Measurements from ENCODE around the gene SNRK.

SNRK gene

DNA sequence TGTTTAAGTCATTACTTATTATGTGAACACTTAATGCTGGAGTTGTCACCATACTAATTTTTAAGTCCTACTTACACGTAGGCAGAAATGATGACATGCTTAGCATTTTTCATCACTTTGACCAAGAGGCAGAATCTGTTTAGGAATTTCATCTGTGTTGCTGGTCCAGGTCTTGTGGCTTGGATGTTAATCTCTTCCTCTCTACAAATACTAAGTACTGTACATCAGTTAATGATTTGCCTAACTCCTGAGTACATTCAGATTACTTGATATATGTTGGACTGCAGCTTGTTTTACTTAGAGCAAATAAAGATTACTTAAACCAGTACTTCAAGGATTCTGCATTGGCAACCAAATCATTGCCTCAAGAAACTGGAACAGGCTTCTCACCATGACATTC lies 8.6 kb downstream of the SNRK start:
- H3K4me2 ChIP-seq (ENCODE audit: low read length) = no peak overlapping the region

DNA sequence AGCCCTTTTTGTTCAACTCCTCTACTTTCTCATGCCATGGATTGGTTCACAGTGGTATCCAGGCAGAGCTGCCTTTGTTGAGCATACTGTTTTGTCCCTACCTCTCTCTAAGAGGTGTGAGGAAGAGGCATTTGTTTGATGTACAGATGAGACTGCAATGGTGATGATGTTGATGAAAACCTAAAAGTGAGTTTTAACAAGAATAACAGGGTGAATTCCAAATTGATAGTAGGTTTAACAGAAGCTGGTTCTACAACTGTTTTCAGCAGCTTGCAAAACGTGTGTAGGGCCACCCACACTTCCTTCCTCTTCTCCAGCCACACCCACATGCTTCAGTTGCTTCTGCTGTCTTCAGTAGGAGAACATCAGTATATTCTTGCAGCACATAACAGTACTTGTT lies 10.2 kb downstream of the SNRK start:
- Histone ChIP-seq H3K27me3 (ENCODE audit: low read depth, low read length) (no peaks in the 10 kb centered on the region), H3K9me3 (ENCODE audit: insufficient read depth, low read length) (no peaks in the 10 kb centered on the region), H3K4me3 (ENCODE audit: low read length) (no peak overlapping the region), H3K79me2 (ENCODE audit: low read length) (peaks cover 68% of the 10 kb centered on the region), H3K27ac (ENCODE audit: low read length) (no peak overlapping the region), H3K4me1 (ENCODE audit: low read length) (peaks cover 6% of the 10 kb centered on the region), H3K4me2 (ENCODE audit: low read length) (peak overlapping the region; percentile 38), H3K36me3 (replicated peaks; ENCODE audit: low read depth, low read length) (no peaks in the 10 kb centered on the region), H3K9ac (ENCODE audit: low read length) (no peak overlapping the region), H2AFZ (ENCODE audit: low read depth, low read length) (no peak overlapping the region), H4K20me1 (ENCODE audit: insufficient read depth, low read length) (peaks cover 44% of the 10 kb centered on the region)
- TF ChIP-seq, protein P1, sequence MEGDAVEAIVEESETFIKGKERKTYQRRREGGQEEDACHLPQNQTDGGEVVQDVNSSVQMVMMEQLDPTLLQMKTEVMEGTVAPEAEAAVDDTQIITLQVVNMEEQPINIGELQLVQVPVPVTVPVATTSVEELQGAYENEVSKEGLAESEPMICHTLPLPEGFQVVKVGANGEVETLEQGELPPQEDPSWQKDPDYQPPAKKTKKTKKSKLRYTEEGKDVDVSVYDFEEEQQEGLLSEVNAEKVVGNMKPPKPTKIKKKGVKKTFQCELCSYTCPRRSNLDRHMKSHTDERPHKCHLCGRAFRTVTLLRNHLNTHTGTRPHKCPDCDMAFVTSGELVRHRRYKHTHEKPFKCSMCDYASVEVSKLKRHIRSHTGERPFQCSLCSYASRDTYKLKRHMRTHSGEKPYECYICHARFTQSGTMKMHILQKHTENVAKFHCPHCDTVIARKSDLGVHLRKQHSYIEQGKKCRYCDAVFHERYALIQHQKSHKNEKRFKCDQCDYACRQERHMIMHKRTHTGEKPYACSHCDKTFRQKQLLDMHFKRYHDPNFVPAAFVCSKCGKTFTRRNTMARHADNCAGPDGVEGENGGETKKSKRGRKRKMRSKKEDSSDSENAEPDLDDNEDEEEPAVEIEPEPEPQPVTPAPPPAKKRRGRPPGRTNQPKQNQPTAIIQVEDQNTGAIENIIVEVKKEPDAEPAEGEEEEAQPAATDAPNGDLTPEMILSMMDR (IDR thresholded peaks at IDR 0.05; ENCODE audit: low read depth, low read length) = no peak
- no peak for TF ChIP-seq EZH2phosphoT487 (IDR thresholded peaks at IDR 0.05; ENCODE audit: low read depth)

More for the DNA sequence above, 8.6 kb downstream of the SNRK start:
- peaks cover 57% of the 10 kb centered on the region for H4K20me1 ChIP-seq (ENCODE audit: insufficient read depth, low read length)
- no peak overlapping the region for H3K4me3 ChIP-seq (ENCODE audit: low read length)
- H3K4me1 ChIP-seq (ENCODE audit: low read length) = peaks cover 12% of the 10 kb centered on the region
- H3K9ac ChIP-seq (ENCODE audit: low read length) = no peak overlapping the region
- H2AFZ ChIP-seq (ENCODE audit: low read depth, low read length) = no peak overlapping the region
- no peak for TF ChIP-seq EZH2phosphoT487 (IDR thresholded peaks at IDR 0.05; ENCODE audit: low read depth)
- TF ChIP-seq, protein P1 (IDR thresholded peaks at IDR 0.05; ENCODE audit: low read depth, low read length) = no peak
- no peaks in the 10 kb centered on the region for H3K9me3 ChIP-seq (ENCODE audit: insufficient read depth, low read length)
- peaks cover 5% of the 10 kb centered on the region for H3K36me3 ChIP-seq (replicated peaks; ENCODE audit: low read depth, low read length)
- H3K79me2 ChIP-seq (ENCODE audit: low read length) = peaks cover 79% of the 10 kb centered on the region
- H3K27ac ChIP-seq (ENCODE audit: low read length) = no peak overlapping the region
- no peaks in the 10 kb centered on the region for H3K27me3 ChIP-seq (ENCODE audit: low read depth, low read length)

DNA sequence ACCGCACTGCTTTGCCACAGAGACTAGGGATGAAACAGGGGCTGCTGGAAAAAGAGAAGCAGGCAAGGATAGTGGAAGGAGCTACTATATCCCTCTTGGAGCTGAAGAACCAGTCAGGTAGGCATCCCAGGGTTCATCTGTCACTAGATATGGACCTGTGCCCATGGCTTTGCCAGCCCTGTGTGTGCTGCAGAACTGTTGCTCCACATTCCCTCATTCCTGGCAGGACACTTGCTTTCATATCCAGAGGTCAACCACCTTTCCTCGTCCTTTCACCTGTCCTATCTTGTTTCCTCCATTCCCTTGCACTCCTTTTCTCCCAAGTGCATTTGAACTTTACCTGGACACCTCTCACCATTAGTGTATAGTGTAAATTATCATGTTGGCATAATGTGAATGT lies 12.0 kb downstream of the SNRK start:
- Histone ChIP-seq H3K4me3 (ENCODE audit: low read length) (no peak overlapping the region), H3K79me2 (ENCODE audit: low read length) (peaks cover 54% of the 10 kb centered on the region), H3K36me3 (replicated peaks; ENCODE audit: low read depth, low read length) (peaks cover 4% of the 10 kb centered on the region), H4K20me1 (ENCODE audit: insufficient read depth, low read length) (peaks cover 34% of the 10 kb centered on the region), H3K4me2 (ENCODE audit: low read length) (no peak overlapping the region), H2AFZ (ENCODE audit: low read depth, low read length) (no peak overlapping the region), H3K27ac (ENCODE audit: low read length) (no peak overlapping the region), H3K4me1 (ENCODE audit: low read length) (peaks cover 6% of the 10 kb centered on the region), H3K9ac (ENCODE audit: low read length) (no peak overlapping the region), H3K27me3 (ENCODE audit: low read depth, low read length) (no peaks in the 10 kb centered on the region), H3K9me3 (ENCODE audit: insufficient read depth, low read length) (no peaks in the 10 kb centered on the region)
- TF ChIP-seq, protein P1 (IDR thresholded peaks at IDR 0.05; ENCODE audit: low read depth, low read length) = no peak
- TF ChIP-seq EZH2phosphoT487 (IDR thresholded peaks at IDR 0.05; ENCODE audit: low read depth) = no peak

DNA sequence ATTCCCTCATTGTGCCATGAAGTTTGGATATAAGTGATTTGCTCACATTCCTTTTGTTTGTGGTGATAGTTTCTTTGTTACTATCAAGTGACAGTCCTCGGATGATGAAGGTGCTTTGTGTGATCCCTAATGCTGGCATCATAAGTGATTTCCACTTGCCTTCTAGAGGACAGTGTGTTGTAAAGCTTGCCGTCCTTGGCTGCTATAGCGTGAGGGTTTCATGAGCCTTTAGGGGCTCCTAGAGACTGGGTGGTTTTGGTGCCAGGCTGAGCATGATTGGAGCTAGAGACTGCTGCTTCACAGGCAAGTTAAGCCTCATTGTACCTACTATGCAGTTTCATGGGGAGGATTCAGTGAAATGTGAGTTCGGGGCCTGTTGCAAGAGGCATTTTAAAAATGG lies 12.4 kb downstream of the SNRK start:
- TF ChIP-seq, protein P1 (IDR thresholded peaks at IDR 0.05; ENCODE audit: low read depth, low read length) = no peak
- TF ChIP-seq EZH2phosphoT487 (IDR thresholded peaks at IDR 0.05; ENCODE audit: low read depth) = no peak
- H3K79me2 ChIP-seq (ENCODE audit: low read length) = peaks cover 51% of the 10 kb centered on the region
- no peak overlapping the region for H2AFZ ChIP-seq (ENCODE audit: low read depth, low read length)
- peaks cover 9% of the 10 kb centered on the region for H3K36me3 ChIP-seq (replicated peaks; ENCODE audit: low read depth, low read length)
- no peak overlapping the region for H3K4me2 ChIP-seq (ENCODE audit: low read length)
- peaks cover 36% of the 10 kb centered on the region for H4K20me1 ChIP-seq (ENCODE audit: insufficient read depth, low read length)
- no peaks in the 10 kb centered on the region for H3K27me3 ChIP-seq (ENCODE audit: low read depth, low read length)
- no peak overlapping the region for H3K4me3 ChIP-seq (ENCODE audit: low read length)
- H3K9ac ChIP-seq (ENCODE audit: low read length) = no peak overlapping the region
- peaks cover 6% of the 10 kb centered on the region for H3K4me1 ChIP-seq (ENCODE audit: low read length)
- H3K9me3 ChIP-seq (ENCODE audit: insufficient read depth, low read length) = no peaks in the 10 kb centered on the region
- H3K27ac ChIP-seq (ENCODE audit: low read length) = no peak overlapping the region

Measured in OCI-LY3 (cell line).